H1 (cell line): ENCODE data around the gene BCL2A1. TPM values are rescaled to one million over a fixed set of nuclear protein-coding genes. Genes with fewer than 3 reads are reported as not detected.

Experiments
- ATF3 ChIP-seq: IDR thresholded peaks from 2 replicates; pipeline ENCODE4 v1.6.1; 2011; ENCODE audit warnings: low read depth, mild to moderate bottlenecking, low read length; ENCODE audit not compliant: insufficient read depth
- CTBP2 ChIP-seq: IDR thresholded peaks from 2 replicates; pipeline ENCODE4 v1.7.0; 2011; ENCODE audit warnings: borderline replicate concordance, mild to moderate bottlenecking, moderate library complexity, mixed read lengths, low read length; ENCODE audit not compliant: insufficient read depth, insufficient read length
- E2F6 ChIP-seq: IDR thresholded peaks from 2 replicates; pipeline ENCODE4 v1.6.1; 2012; ENCODE audit warnings: inconsistent platforms
- EGR1 ChIP-seq: IDR thresholded peaks from 2 replicates; pipeline ENCODE4 v1.6.1; 2011; ENCODE audit warnings: low read depth, low read length, borderline replicate concordance
- GABPA ChIP-seq: IDR thresholded peaks from 2 replicates; pipeline ENCODE4 v1.6.1; 2011; ENCODE audit warnings: mild to moderate bottlenecking, low read length, moderate library complexity, borderline replicate concordance; ENCODE audit not compliant: insufficient read depth
- MAFK ChIP-seq: IDR thresholded peaks from 2 replicates; pipeline ENCODE4 v1.6.1; 2012; ENCODE audit warnings: low read depth, mild to moderate bottlenecking, improper control_type of control experiment, low read length
- POLR2AphosphoS5 ChIP-seq: IDR thresholded peaks from 2 replicates; pipeline ENCODE4 v1.6.1; 2011; ENCODE audit warnings: low read depth, low read length
- POU5F1 ChIP-seq: IDR thresholded peaks from 2 replicates; pipeline ENCODE4 v1.6.1; 2011; ENCODE audit warnings: low read depth, mild to moderate bottlenecking, low read length, moderate library complexity
- SAP30 ChIP-seq: fragments of 300-600 bp; sonication (generic); IDR thresholded peaks from 2 replicates; pipeline ENCODE4 v1.7.1; 2012; ENCODE audit warnings: low read length, moderate library complexity, mild to moderate bottlenecking, inconsistent platforms; ENCODE audit not compliant: insufficient read depth, insufficient replicate concordance
- polyA plus RNA-seq, 7 experiments: library from polyadenylated mRNA; depleted of rRNA in 3 of 7; stranded (reverse) in 5 of 7; unstranded in 2 of 7; fragments of >200 nt in 5 of 7; fragments of 200-250 nt in 2 of 7; gene quantifications; 1 replicate in 5 of 7; 2 replicates in 1 of 7; 4 replicates in 1 of 7; pipeline versions ENCODE4 v1.2.1 to v1.2.3, GENCODE V29; 2011 to 2013; ENCODE audit warnings: missing spikeins in 2 of 7, mixed read lengths in 2 of 7
- total RNA-seq: library from RNA; stranded (reverse); fragmentation: NEBNext Ultra II Directional; extraction: Animal tissue kit (Norgen Biotek cat#: 25700); gene quantifications from 2 replicates; pipeline ENCODE4 v1.2.1, GENCODE V29; 2021

The BCL2A1 gene
- total and polyA plus RNA-seq, 2 of the 8 experiments (the other 6 are each of a cell fraction or from before 2014, with no cell fraction given) = not detected

- TF ChIP-seq E2F6 (no peak), EGR1 (no peak), ATF3 (no peak), POU5F1 (no peak), CTBP2 (no peak), GABPA (no peak), MAFK (no peak), SAP30 (no peak), POLR2AphosphoS5 (no peak)
Measured at GRCh38 chr15:79948095-79948695, 22.8 kb downstream of the BCL2A1 start (continued).
